Cardiac muscle cell (in vitro differentiated cells and primary cell): Measurements from ENCODE around the gene PARP6. TPM values are rescaled to one million over a fixed set of nuclear protein-coding genes. Genes with fewer than 3 reads are reported as not detected.

ENCODE experiments used
- DNase-seq, 2 donors: peaks; one replicate each; pipeline versions ENCODE4 v3.0.0 to v3.0.0-alpha.2; 2010 to 2017; ENCODE audit warnings: low read depth in 1 of 2, low spot score in 1 of 2
- H3K27ac ChIP-seq: fragments of 200-600 bp; sonication (generic); 2 replicates; pipeline ENCODE4 v1.5.1; 2016
- H3K27me3 ChIP-seq: fragments of 200-600 bp; sonication (generic); 2 replicates; pipeline ENCODE4 v1.6.0; 2016; ENCODE audit warnings: control low read depth
- H3K36me3 ChIP-seq: fragments of 200-600 bp; sonication (generic); 2 replicates; pipeline ENCODE4 v1.5.1; 2016; ENCODE audit warnings: control low read depth
- H3K4me1 ChIP-seq: fragments of 200-600 bp; sonication (generic); 2 replicates; pipeline ENCODE4 v1.8.1; 2017; ENCODE audit warnings: low read depth, mild to moderate bottlenecking, mixed run types
- H3K4me3 ChIP-seq: fragments of 200-600 bp; sonication (generic); 2 replicates; pipeline ENCODE4 v1.5.1; 2016; ENCODE audit warnings: mild to moderate bottlenecking
- H3K9me3 ChIP-seq: fragments of 200-600 bp; sonication (generic); 2 replicates; pipeline ENCODE4 v1.5.1; 2017; ENCODE audit warnings: low read depth, mild to moderate bottlenecking, control low read depth
- CTCF ChIP-seq: IDR thresholded peaks from 2 replicates; pipeline ENCODE4 v1.5.1; 2012; ENCODE audit warnings: low read depth, mild to moderate bottlenecking, low read length
- polyA plus RNA-seq: library from polyadenylated mRNA; unstranded; fragments of >200 nt; fragmentation: Nextera tagmentation; extraction: Ambion mirVana; gene quantifications from 2 replicates; pipeline ENCODE4 v1.2.1, GENCODE V29; 2016
- total RNA-seq: library from RNA; depleted of rRNA; stranded (reverse); fragments of >200 nt; gene quantifications from 2 replicates; pipeline ENCODE4 v1.2.3, GENCODE V29; 2016

Gene PARP6
- total and polyA plus RNA-seq, 2 experiments from 2014 or later: 41.9 to 72.8 TPM

- TF ChIP-seq CTCF: no peak
- H3K4me1 ChIP-seq: peaks cover 18% of the 10 kb centered on the region
- peaks cover under 1% of the 10 kb centered on the region for H3K27me3 ChIP-seq
- H3K36me3 ChIP-seq: peaks cover 10% of the 10 kb centered on the region
- H3K9me3 ChIP-seq: no peaks in the 10 kb centered on the region
- H3K27ac ChIP-seq: peak overlapping the region; percentile 41
- peak overlapping the region; percentile 28 for H3K4me3 ChIP-seq
- DNase-seq: no peak
These were observed 621 bp upstream of the PARP6 start for GRCh38 chr15:72272997-72273352.

GRCh38 chr15:72271895-72272212, 500 bp downstream of the PARP6 start:
- Histone ChIP-seq H3K9me3 (no peaks in the 10 kb centered on the region), H3K4me1 (peaks cover 18% of the 10 kb centered on the region), H3K27me3 (no peaks in the 10 kb centered on the region), H3K4me3 (peak overlapping the region; percentile 100), H3K27ac (peak overlapping the region; percentile 94), H3K36me3 (peaks cover 21% of the 10 kb centered on the region)
- DNase-seq: peak; percentile 21
- TF ChIP-seq CTCF: no peak

- no peak for DNase-seq
- peak overlapping the region; percentile 94 for H3K27ac ChIP-seq
- H3K4me3 ChIP-seq: peak overlapping the region; percentile 100
- H3K9me3 ChIP-seq: no peaks in the 10 kb centered on the region
- peaks cover 27% of the 10 kb centered on the region for H3K36me3 ChIP-seq
- H3K27me3 ChIP-seq: no peaks in the 10 kb centered on the region
- TF ChIP-seq CTCF: no peak
- peaks cover 18% of the 10 kb centered on the region for H3K4me1 ChIP-seq
These were observed 1.1 kb downstream of the PARP6 start for GRCh38 chr15:72271221-72271620.

GRCh38 chr15:72269739-72270138, 2.6 kb downstream of the PARP6 start:
- TF ChIP-seq CTCF: no peak

GRCh38 chr15:72265031-72265430, 7.3 kb downstream of the PARP6 start:
- no peak for DNase-seq
- Histone ChIP-seq H3K4me3 (no peak overlapping the region), H3K27me3 (no peaks in the 10 kb centered on the region), H3K36me3 (peaks cover 70% of the 10 kb centered on the region), H3K9me3 (no peaks in the 10 kb centered on the region), H3K4me1 (no peaks in the 10 kb centered on the region), H3K27ac (no peak overlapping the region)
- no peak for TF ChIP-seq CTCF

More at GRCh38 chr15:72269739-72270138, 2.6 kb downstream of the PARP6 start:
- Histone ChIP-seq H3K4me3 (no peak overlapping the region), H3K4me1 (peaks cover 18% of the 10 kb centered on the region), H3K27me3 (no peaks in the 10 kb centered on the region), H3K27ac (no peak overlapping the region), H3K9me3 (no peaks in the 10 kb centered on the region), H3K36me3 (peaks cover 41% of the 10 kb centered on the region)
- DNase-seq: no peak
